Colonic mucosa (tissue), 4 donors: Measurements from ENCODE around the gene HSF4. TPM values are rescaled to one million over a fixed set of nuclear protein-coding genes. Genes with fewer than 3 reads are reported as not detected.
A peak's percentile ranks its signal among the peaks of the same experiment; 100 is the strongest.

Source experiments
- DNase-seq: peaks from one replicate; pipeline ENCODE4 v3.0.0-alpha.2; 2020
- H3K27ac ChIP-seq: fragments of 200-600 bp; one replicate; pipeline ENCODE4 v1.8.0; 2021
- H3K27me3 ChIP-seq: fragments of 200-600 bp; one replicate; pipeline ENCODE4 v1.8.0; 2021
- H3K36me3 ChIP-seq: fragments of 200-600 bp; one replicate; pipeline ENCODE4 v1.8.0; 2021
- H3K4me1 ChIP-seq: fragments of 200-600 bp; one replicate; pipeline ENCODE4 v1.8.0; 2021; ENCODE audit warnings: mild to moderate bottlenecking
- H3K4me3 ChIP-seq: fragments of 200-600 bp; one replicate; pipeline ENCODE4 v1.8.0; 2021
- H3K9ac ChIP-seq, 2 donors: one replicate each; pipeline ENCODE4 v1.7.0; 2013; ENCODE audit warnings: control low read depth in 2 of 2, low read depth in 2 of 2, low read length in 2 of 2
- H3K9me3 ChIP-seq: fragments of 200-600 bp; one replicate; pipeline ENCODE4 v1.8.0; 2021
- CTCF ChIP-seq: fragments of 200-600 bp; IDR thresholded peaks from one replicate; pipeline ENCODE4 v1.8.0; 2022; ENCODE audit warnings: antibody characterized with exemption, mild to moderate bottlenecking
- intact Hi-C: fragments of 100-400 bp; cut with DNase I; formaldehyde crosslinking; loops from one replicate; pipeline ENCODE4 v1.14.1; 2022
- total RNA-seq, 2 donors: library from RNA; stranded (reverse); fragmentation: NEBNext Ultra II Directional in 1 of 2; extraction: Animal tissue kit (Norgen Biotek cat#: 25700) in 1 of 2; gene quantifications; one replicate each; pipeline ENCODE4 v1.2.1, GENCODE V29; 2021
- donor health status: healthy.
- donor health status: DM: no; HTN: no; CAD: no.
- donor health status: DM: no; HTN: no; CAD: no.

Gene HSF4
- total RNA-seq, 2 donors from 2014 or later: 23.6 TPM

GRCh38 chr16:67156143-67156844 is 8.3 kb upstream of the HSF4 start:
- Histone ChIP-seq H3K9me3 (no peaks in the 10 kb centered on the region), H3K36me3 (no peaks in the 10 kb centered on the region), H3K4me3 (no peak overlapping the region), H3K4me1 (peaks cover 20% of the 10 kb centered on the region), H3K9ac (peak overlapping the region; percentile 16 to 68), H3K27me3 (no peaks in the 10 kb centered on the region), H3K27ac (no peak overlapping the region)
- intact Hi-C loops: loop anchor here (5.0 kb wide), 2 partner anchors 139 to 179 kb away; no protein-coding TSS in a partner anchor
- DNase-seq: peak; percentile 50
- no peak for TF ChIP-seq CTCF

DNA sequence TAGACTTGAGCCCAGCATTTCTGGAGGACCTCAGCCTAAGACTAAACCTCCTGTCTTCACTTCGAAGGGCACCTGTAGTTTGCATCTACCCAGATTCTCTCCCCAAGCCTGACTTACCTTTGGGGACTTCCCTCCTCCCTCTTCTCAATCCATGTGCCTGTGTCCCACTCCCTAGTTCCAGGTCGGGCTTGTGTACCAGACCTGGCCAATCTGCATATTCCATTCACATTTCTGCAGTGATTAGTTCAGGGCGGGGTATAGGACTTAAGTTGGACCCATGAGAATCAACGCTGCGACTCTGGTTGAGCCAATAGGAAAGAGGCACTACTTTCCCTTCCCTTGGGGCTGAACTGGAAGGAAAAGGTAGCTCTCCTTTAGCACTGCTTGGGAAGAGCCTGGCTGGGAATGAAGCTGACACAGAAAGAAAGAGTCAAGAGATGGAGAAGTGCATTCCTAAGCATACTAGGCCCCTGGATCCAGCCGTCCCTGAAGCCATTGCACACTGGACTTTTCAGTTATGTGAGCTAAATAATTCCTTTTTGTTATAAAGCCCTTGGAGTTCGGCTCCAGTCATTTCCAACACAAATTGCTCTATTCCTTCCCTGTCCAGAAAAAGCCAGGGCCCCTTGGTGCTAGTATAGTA is 7.3 kb upstream of the HSF4 start:
- intact Hi-C loops: loop anchor here (5.0 kb wide), 2 partner anchors 140 to 180 kb away; no protein-coding TSS in a partner anchor
- no peaks in the 10 kb centered on the region for H3K36me3 ChIP-seq
- no peak overlapping the region for H3K4me3 ChIP-seq
- TF ChIP-seq CTCF: no peak
- H3K27me3 ChIP-seq: no peaks in the 10 kb centered on the region
- H3K27ac ChIP-seq: no peak overlapping the region
- no peak overlapping the region for H3K9ac ChIP-seq
- DNase-seq: no peak
- peaks cover 20% of the 10 kb centered on the region for H3K4me1 ChIP-seq
- H3K9me3 ChIP-seq: no peaks in the 10 kb centered on the region

DNA sequence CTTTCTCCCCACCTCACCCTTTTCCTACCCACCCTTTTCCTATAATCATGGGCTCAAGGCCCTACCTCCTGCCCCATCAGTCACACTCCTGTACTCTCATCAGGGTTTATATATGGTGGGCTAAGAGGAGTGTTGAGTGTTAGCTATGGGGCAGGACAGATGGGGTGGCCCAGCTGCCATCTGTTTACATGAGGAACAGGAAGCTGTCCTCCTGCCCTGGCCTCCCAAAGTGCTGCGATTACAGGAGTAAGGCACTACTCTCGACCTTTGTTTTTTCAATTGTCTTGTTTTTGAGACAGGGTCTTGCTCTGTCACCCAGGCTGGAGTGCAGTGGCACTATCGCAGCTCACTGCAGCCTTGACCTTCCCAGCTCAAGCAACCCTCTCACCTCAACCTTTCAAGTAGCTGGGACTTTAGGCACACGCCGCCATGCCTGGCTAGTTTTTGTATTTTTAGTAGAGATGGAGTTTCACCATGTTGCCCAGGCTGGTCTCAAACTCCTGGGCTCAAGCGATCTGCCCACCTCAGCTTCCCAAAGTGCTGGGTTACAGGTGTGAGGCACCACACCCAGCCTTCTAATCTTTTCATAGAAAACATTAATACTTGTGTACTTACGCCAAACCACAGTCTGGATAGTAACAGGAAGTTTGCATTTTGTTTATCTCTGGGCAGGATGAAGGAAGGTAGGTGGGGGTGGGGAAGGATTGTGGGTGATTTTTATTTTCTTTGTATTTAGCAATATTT is 6.5 kb upstream of the HSF4 start:
- intact Hi-C loops: loop anchor here (5.0 kb wide), 2 partner anchors 141 to 181 kb away; no protein-coding TSS in a partner anchor
- no peak for TF ChIP-seq CTCF
- DNase-seq: no peak
- H3K27ac ChIP-seq: peak overlapping the region; percentile 96
- H3K9ac ChIP-seq: peak overlapping the region; percentile 30 to 96
- H3K27me3 ChIP-seq: peaks cover 3% of the 10 kb centered on the region
- H3K4me3 ChIP-seq: no peak overlapping the region
- no peaks in the 10 kb centered on the region for H3K36me3 ChIP-seq
- H3K9me3 ChIP-seq: no peaks in the 10 kb centered on the region
- peaks cover 24% of the 10 kb centered on the region for H3K4me1 ChIP-seq

- Histone ChIP-seq H3K9ac (peak overlapping the region; percentile 85 to 96), H3K36me3 (no peaks in the 10 kb centered on the region), H3K27me3 (peaks cover 10% of the 10 kb centered on the region), H3K9me3 (no peaks in the 10 kb centered on the region), H3K4me1 (peaks cover 32% of the 10 kb centered on the region), H3K27ac (peak overlapping the region; percentile 96), H3K4me3 (peak overlapping the region; percentile 98)
- TF ChIP-seq CTCF: no peak
- intact Hi-C loops: loop anchor here (5.0 kb wide), 2 partner anchors 142 to 182 kb away; no protein-coding TSS in a partner anchor
- DNase-seq: peak; percentile 76
Measured at GRCh38 chr16:67158637-67159600, 5.6 kb upstream of the HSF4 start.
